ENCODE data around the gene DGKE. TPM values are rescaled to one million over a fixed set of nuclear protein-coding genes. Genes with fewer than 3 reads are reported as not detected.
A peak's percentile ranks its signal among the peaks of the same experiment; 100 is the strongest.

The DGKE gene
- total and polyA plus RNA-seq, 2 of the 13 experiments (the other 11 are each of a cell fraction or from before 2014, with no cell fraction given), result 3.2 to 5.3 TPM

- 0 out of 2 replicates have a peak, but pooled peaks have one; percentile 11 for TF ChIP-seq ELK4 (CRISPR knock-in tag; IDR thresholded peaks at IDR 0.05; ENCODE audit: borderline replicate concordance)
- no peak for TF ChIP-seq SRSF9 (IDR thresholded peaks at IDR 0.05; ENCODE audit: borderline replicate concordance, insufficient read depth, low read depth, low read length, poor library complexity, severe bottlenecking)
Measured at GRCh38 chr17:56913867-56914580, 80.1 kb downstream of the DGKE start, which contains the start of gene TRIM25 (continued).

GRCh38 chr17:56914581-56915273 lies 80.8 kb downstream of the DGKE start:
- Histone ChIP-seq H3K4me1 (ENCODE audit: insufficient read depth, low read length) (peaks cover 43% of the 10 kb centered on the region), H3K9ac (ENCODE audit: insufficient read depth, low read depth, low read length) (peak overlapping the region; percentile 88), H3K4me3 (replicated peaks in 1 of 3; ENCODE audit: insufficient read depth in 1 of 3, low read depth in 2 of 3, low read length in 3 of 3) (peak overlapping the region; percentile 96 to 98 (median 98)), H3K27me3 (ENCODE audit: control insufficient read depth in 1 of 2, insufficient read depth in 2 of 2, low read length in 2 of 2) (no peaks in the 10 kb centered on the region; a peak in 1 of 5 replicates), H3K9me3 (ENCODE audit: low read length) (no peaks in the 10 kb centered on the region), H3K79me2 (ENCODE audit: insufficient read depth, low read length) (peaks cover 41% of the 10 kb centered on the region), H3K27ac (ENCODE audit: extremely low read length, insufficient read depth, low read length) (peak overlapping the region; percentile 85), H2AFZ (ENCODE audit: low read length) (peak overlapping the region; percentile 9), H3K4me2 (ENCODE audit: low read depth, low read length) (peak overlapping the region; percentile 94), H3K36me3 (replicated peaks in 1 of 2; ENCODE audit: control insufficient read depth in 1 of 2, insufficient read depth in 2 of 2, low read length in 2 of 2) (no peaks in the 10 kb centered on the region), H4K20me1 (ENCODE audit: insufficient read depth, low read length) (peaks cover 12% of the 10 kb centered on the region)
- DNase-seq (ENCODE audit: low spot score) (no peak), FAIRE-seq (no peak), ATAC-seq (no peak)
- intact Hi-C loops (cut with micrococcal nuclease; ENCODE audit: unreplicated experiment), result loop anchor here (1.0 kb wide), 1 partner anchor 80 kb away; the partner anchor contains the start of gene DGKE
- in situ Hi-C loops (cut with HindIII; ENCODE audit: extremely low pct_ligation_motif_present, low pct_unique_long_range_greater_than_20kb), result no loop called here
- ChIA-PET POLR2A (interaction anchor here (0.6 to 2.7 kb wide), 29 partner anchors 9 to 1716 kb away, joined by 3 to 28 read pairs (median 4); partner anchors contain the start of genes AKAP1, C17orf67, DGKE and DYNLL2), CTCF (ENCODE audit: low intra/inter-chr PET ratio, low total read pairs) (no interaction called here)
- no TSS peak for BruUV-seq (replicated peaks)
- 5% methylated on average over 14 of the region's 14 CpGs for WGBS (ENCODE audit: low lambda C conversion rate)
- TF ChIP-seq, protein P1, sequence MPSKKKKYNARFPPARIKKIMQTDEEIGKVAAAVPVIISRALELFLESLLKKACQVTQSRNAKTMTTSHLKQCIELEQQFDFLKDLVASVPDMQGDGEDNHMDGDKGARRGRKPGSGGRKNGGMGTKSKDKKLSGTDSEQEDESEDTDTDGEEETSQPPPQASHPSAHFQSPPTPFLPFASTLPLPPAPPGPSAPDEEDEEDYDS (CRISPR knock-in tag; IDR thresholded peaks at IDR 0.05), result 0 out of 2 replicates have a peak, but pooled peaks have one; percentile 4
- TF ChIP-seq PHF5A (CRISPR knock-in tag; IDR thresholded peaks at IDR 0.05; ENCODE audit: low read depth, unreplicated experiment), result peak; percentile 14
- TF ChIP-seq MAX (IDR thresholded peaks at IDR 0.05), result peak; percentile 32; the same call in 1 of the 2 replicates
- TF ChIP-seq, protein P2, sequence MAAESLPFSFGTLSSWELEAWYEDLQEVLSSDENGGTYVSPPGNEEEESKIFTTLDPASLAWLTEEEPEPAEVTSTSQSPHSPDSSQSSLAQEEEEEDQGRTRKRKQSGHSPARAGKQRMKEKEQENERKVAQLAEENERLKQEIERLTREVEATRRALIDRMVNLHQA (CRISPR knock-in tag; IDR thresholded peaks at IDR 0.05), result no peak
- 0 out of 2 replicates have a peak, but pooled peaks have one; percentile 12 for TF ChIP-seq KDM5A (IDR thresholded peaks at IDR 0.05; ENCODE audit: borderline replicate concordance, low read length)
- no peak for TF ChIP-seq ATF1 (CRISPR knock-in tag; IDR thresholded peaks at IDR 0.05)
- TF ChIP-seq HNF1A (IDR thresholded peaks at IDR 0.05; ENCODE audit: low read depth), result 0 out of 2 replicates have a peak, but pooled peaks have one; percentile 1
- TF ChIP-seq HNF1A (CRISPR knock-in tag; IDR thresholded peaks at IDR 0.05; ENCODE audit: borderline replicate concordance), result no peak
- no peak for TF ChIP-seq RBM39 (IDR thresholded peaks at IDR 0.05; ENCODE audit: low read depth, low read length, poor library complexity, severe bottlenecking)
- no peak for TF ChIP-seq CREB1 (IDR thresholded peaks at IDR 0.05)
- TF ChIP-seq CREB1 (CRISPR knock-in tag; IDR thresholded peaks at IDR 0.05), result no peak
- no peak for TF ChIP-seq ZBTB21 (CRISPR knock-in tag; IDR thresholded peaks at IDR 0.05)

Data from HepG2 (cell line).